Measurements from ENCODE around the gene TC2N.

DNA sequence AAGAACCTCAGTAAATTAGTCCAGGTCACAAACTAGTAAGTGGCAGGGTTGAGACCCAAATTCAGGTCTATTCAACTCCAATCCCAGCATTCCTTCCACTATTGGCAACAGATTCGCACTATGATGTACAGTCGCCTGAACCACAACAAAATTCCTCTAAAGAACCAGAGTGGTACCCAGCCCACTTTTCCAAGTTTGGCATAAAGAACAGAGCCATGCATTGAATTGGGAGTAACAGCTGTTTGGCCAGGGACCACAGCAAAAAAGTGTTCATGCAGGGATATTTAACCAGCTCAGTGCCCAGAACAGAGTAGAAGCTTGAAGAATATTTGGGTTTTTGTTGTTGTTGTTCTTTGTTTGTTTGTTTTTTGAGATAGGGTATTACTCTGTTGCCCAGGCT, 9.7 kb downstream of the TC2N start:
- TF ChIP-seq POLR2AphosphoS5 (IDR thresholded peaks at IDR 0.05; ENCODE audit: low read depth): no peak
- TF ChIP-seq, protein P1, sequence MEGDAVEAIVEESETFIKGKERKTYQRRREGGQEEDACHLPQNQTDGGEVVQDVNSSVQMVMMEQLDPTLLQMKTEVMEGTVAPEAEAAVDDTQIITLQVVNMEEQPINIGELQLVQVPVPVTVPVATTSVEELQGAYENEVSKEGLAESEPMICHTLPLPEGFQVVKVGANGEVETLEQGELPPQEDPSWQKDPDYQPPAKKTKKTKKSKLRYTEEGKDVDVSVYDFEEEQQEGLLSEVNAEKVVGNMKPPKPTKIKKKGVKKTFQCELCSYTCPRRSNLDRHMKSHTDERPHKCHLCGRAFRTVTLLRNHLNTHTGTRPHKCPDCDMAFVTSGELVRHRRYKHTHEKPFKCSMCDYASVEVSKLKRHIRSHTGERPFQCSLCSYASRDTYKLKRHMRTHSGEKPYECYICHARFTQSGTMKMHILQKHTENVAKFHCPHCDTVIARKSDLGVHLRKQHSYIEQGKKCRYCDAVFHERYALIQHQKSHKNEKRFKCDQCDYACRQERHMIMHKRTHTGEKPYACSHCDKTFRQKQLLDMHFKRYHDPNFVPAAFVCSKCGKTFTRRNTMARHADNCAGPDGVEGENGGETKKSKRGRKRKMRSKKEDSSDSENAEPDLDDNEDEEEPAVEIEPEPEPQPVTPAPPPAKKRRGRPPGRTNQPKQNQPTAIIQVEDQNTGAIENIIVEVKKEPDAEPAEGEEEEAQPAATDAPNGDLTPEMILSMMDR (conservative IDR thresholded peaks at IDR 0.05; ENCODE audit: low read depth in 2 of 2): no peak
- no peak for TF ChIP-seq EZH2 (IDR thresholded peaks at IDR 0.05; ENCODE audit: low read depth, unreplicated experiment)
- TF ChIP-seq CREB1 (CRISPR knock-in tag; IDR thresholded peaks at IDR 0.05; ENCODE audit: low read depth): no peak
- no peak for TF ChIP-seq ZNF114 (CRISPR knock-in tag; IDR thresholded peaks at IDR 0.05)

Data from GM23338 (cell line).